Measurements from ENCODE around the gene CADM3.

DNA sequence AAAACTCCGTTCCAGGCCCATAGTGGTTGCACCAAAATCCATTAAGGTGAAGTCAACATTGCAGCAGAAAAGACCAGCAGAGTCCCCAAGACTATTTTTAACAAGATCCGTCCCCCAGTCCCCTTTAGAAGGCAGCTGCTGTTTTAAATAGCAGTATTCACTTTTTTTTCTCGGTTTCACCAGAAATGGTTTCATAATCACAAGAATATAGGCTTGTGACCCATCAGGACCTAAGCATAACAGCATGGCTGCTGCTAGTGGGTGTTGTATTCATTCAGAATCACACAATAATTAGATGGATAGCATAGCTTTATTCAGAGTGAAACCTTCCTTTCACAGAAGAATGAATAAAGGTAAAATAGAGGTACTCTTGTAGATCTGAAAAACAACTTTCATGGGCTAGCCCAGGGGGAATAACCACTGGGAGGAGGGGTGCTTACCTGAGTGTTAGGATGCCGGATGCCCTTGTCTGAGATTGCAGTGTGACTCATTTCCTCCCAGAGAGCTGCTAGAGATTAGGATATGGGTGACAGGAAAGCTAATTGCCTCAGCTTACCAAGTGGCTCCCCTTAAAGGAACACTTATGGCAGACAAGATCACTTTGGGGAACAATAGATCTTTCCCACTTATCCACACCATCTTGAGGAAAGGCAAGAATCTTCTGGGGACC lies 68.3 kb downstream of the CADM3 start:
- TF ChIP-seq, protein P1, sequence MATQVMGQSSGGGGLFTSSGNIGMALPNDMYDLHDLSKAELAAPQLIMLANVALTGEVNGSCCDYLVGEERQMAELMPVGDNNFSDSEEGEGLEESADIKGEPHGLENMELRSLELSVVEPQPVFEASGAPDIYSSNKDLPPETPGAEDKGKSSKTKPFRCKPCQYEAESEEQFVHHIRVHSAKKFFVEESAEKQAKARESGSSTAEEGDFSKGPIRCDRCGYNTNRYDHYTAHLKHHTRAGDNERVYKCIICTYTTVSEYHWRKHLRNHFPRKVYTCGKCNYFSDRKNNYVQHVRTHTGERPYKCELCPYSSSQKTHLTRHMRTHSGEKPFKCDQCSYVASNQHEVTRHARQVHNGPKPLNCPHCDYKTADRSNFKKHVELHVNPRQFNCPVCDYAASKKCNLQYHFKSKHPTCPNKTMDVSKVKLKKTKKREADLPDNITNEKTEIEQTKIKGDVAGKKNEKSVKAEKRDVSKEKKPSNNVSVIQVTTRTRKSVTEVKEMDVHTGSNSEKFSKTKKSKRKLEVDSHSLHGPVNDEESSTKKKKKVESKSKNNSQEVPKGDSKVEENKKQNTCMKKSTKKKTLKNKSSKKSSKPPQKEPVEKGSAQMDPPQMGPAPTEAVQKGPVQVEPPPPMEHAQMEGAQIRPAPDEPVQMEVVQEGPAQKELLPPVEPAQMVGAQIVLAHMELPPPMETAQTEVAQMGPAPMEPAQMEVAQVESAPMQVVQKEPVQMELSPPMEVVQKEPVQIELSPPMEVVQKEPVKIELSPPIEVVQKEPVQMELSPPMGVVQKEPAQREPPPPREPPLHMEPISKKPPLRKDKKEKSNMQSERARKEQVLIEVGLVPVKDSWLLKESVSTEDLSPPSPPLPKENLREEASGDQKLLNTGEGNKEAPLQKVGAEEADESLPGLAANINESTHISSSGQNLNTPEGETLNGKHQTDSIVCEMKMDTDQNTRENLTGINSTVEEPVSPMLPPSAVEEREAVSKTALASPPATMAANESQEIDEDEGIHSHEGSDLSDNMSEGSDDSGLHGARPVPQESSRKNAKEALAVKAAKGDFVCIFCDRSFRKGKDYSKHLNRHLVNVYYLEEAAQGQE (IDR thresholded peaks at IDR 0.05; ENCODE audit: insufficient replicate concordance, low read depth): no peak
- TF ChIP-seq GABPA (IDR thresholded peaks at IDR 0.05; ENCODE audit: low read depth) (no peak), POLR2AphosphoS5 (IDR thresholded peaks at IDR 0.05; ENCODE audit: low read depth) (no peak)

All from HL-60 (cell line).